GM19395 (cell line): ENCODE data around the gene CNTF.

Experiments used
- ATAC-seq: cut with Tn5 transposase; IDR thresholded peaks from one replicate; pipeline ENCODE4 v1.9.1; 2021; ENCODE audit warnings: mild to moderate bottlenecking, moderate library complexity; ENCODE audit not compliant: unreplicated experiment

Gene CNTF

DNA sequence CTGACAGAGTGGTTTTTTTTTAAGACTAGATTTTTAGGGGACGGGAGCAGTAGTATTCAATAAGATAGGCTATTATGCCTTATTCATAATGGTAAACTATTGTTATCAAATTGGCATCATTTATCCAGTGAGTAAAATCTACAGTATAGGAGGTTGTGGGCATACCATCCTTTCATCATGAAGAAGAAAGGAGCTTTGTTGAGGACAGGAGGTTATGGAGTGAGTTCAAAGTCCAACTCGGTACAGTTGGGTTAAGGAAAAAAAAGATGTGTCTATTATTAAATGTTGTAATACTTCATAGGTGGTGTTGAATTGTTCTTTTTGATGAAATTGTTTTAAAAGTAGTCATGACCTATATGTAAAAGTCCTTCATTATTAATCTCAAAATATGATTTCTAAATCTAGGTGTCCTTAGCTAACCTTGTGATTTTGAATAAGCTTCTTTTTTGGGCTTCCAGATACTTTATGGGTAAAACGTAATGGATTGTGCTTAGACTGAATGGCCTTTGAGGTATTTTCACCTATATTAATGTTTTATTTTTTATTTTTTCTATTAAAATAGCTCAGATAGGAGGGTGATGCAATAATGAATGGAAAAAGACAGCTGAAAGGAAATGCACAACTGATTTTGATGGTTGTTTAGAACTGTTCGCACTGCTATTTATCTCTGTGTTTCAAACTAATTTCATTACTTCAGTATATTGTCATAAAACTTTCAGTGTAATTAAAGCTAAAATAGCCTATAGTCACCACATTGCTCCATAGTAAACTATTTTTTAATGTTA, 15.3 kb upstream of the CNTF start:
- no peak for ATAC-seq

DNA sequence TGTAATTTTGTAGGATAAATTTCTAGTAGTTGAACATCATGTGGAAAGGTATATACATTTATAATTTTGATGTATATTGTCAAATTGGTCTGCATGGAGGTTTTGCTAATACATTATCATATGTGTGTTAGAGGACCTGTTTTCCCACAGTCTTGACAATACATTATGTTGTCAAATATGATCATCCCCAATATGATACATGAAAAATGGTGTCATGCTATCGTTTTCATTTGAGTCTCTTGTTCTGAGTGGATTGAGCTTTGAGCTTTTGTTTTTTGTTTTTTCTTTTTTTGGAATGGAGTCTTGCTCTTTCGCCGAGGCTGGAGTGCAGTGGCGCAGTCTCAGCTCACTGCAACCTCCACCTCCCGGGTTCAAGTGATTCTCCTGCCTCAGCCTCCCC, 14.1 kb upstream of the CNTF start:
- no peak for ATAC-seq

DNA sequence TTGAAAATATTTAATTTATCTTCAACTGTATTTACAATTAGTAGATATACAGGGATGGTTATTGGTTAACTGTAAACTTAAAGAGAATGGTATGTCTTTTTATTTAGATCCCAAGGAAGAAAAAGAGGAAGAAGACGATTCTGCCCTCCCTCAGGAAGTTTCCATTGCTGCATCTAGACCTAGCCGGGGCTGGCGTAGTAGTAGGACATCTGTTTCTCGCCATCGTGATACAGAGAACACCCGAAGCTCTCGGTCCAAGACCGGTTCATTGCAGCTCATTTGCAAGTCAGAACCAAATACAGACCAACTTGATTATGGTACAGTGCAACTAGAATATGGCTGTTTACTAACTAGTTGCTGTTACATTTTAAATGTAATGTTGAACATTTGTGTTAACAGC, 12.7 kb upstream of the CNTF start:
- no peak for ATAC-seq

- no peak for ATAC-seq
Observed at GRCh38 chr11:58613228-58613627, 9.2 kb upstream of the CNTF start.

- ATAC-seq: no peak
Observed at GRCh38 chr11:58615559-58615958, 6.9 kb upstream of the CNTF start.

- no peak for ATAC-seq
Observed at GRCh38 chr11:58616594-58616993, 5.9 kb upstream of the CNTF start.

DNA sequence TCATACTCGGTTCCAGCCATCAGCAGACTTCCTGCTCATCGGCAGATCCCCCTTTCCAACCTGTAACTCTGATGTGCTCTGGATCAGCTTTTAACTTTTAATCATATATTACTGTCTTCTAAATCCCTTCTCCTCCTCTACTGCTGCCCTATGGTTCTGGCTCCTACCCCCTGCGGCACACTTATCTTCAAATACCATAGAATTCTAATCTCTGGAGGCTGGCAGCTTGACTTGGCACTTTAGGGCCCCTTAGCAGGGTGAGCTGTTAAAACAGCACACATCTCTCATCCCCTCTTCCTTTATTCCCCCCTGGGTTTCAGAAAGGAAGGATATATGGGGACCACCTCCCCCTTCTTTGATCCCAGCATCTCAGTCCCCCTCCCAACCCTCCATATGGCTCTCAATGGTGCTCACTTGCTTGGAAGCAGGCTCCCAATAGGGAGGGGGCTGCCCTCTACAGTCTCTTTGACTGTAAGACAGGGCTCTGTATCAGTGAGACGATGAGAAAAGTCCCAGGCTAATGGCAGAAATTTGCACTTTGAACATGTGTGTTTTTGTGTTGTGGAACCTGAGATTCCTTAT, 4.4 kb upstream of the CNTF start:
- ATAC-seq: no peak

DNA sequence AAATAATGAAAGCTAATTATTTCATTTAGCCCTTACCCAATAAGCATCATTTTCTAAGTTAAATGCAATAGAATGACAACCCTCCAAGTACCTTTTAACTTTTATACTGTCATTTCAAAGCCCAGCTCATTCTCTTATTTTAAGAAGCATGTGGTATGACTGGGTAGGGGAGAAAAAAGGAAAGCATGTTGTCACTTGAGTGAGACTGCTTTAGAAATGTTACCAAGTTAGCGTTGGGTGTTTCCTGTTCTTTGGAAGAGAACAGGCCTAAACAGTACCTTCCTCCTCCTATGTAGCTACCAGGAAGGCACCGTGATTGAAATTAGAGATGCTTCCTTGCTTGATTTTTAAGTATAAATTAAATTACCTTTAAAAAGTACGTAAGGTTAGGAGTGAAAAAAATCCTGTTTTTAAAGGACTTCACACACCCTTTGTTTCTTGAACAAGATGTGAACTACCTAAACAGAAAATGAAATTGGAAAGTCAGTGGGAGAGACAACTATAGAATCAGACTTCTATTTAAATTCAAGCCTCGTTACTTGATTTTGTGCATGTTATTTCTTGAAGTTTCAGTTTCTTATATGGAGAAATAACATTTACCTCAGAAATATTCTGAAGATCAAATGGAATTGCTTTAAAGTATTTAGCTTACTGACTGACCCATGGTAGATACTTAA, 741 bp upstream of the CNTF start:
- peak; percentile 54 for ATAC-seq

DNA sequence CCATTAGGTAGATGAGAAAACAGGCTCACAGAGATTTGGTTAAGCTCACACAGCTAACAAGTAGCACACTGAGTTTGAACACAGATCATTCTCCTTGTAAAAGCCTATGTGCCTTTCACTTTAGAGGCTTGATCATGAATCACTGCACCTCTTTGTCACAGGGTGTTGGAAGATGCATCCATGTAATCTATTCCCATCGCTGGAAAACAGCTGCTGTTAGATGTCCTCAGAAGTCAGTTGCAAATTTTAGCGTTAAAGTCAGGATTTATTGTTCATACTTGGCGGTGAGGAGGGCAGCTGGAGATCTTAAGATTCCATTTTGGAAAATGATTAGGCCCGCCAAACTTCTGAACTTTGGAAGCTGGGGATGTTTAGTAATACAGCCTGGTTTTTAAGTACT, 2.6 kb downstream of the CNTF start:
- no peak for ATAC-seq

GRCh38 chr11:58625826-58626460, 3.5 kb downstream of the CNTF start:
- ATAC-seq: no peak

GRCh38 chr11:58626934-58627483, 4.5 kb downstream of the CNTF start:
- no peak for ATAC-seq

- ATAC-seq: no peak
Observed at GRCh38 chr11:58628446-58628845, 6.0 kb downstream of the CNTF start.

DNA sequence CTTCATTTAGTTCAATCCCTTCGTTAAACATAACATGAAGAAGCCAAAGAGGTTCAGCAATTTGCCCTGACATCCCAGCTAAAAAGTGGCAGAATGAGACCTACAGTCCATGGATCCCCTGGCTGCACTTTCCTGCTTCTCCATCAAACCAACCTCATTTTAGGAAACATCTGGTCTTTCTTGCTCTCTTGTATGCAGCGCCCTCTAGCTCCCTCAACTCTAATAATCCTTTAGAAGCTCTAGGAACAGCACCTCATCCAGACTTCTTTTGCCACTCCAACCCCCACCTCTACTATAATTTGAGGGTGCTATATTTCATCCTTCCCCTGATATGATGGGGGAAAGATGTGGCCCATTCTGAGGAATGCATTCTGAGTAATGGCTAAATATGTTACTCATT, 7.4 kb downstream of the CNTF start:
- no peak for ATAC-seq

GRCh38 chr11:58631378-58631777, 8.9 kb downstream of the CNTF start:
- no peak for ATAC-seq

DNA sequence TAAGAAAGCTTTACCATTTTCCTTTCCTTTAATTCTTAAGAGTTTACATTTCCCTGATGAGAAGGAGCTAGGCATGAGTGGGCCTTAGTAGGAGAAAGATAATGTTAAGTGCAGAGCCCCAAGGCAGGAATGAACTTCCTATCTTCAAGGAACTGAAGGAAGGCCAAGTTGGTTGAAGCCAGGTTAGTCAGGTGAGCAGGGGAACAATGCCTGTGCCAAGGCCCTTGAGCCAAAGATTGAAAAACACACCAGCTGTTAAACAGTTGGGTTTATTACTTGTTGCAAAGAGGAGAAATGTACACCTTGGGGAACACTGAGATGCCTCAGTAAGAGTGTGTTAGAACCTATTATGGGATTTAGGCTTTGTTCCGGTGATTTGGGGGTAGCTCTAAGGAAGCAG, 10.0 kb downstream of the CNTF start:
- ATAC-seq: no peak

GRCh38 chr11:58636587-58636986, 14.1 kb downstream of the CNTF start:
- ATAC-seq: no peak

DNA sequence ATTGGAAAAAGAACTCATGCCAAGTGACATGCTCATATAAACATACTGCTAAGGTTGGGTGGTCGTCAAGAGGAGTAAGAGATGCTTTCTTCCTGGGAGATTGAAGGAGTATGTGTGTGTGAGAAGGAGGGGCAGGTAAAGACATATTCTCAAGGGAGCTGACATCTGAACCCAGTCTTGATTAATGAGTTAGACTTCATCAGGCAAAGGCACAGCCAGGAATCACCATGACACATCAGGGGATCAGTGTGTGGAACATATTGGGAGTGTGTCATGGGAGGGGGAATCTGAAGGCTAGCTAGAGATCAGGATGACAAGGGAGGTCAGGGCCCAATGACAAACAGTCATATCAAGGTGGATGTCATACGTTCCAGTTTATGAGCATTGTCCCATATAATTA, 14.9 kb downstream of the CNTF start:
- ATAC-seq: no peak

- no peak for ATAC-seq
Observed at GRCh38 chr11:58639103-58639502, 16.6 kb downstream of the CNTF start.

- no peak for ATAC-seq
Observed at GRCh38 chr11:58639669-58640068, 17.2 kb downstream of the CNTF start.

- no peak for ATAC-seq
Observed at GRCh38 chr11:58640386-58641023, 18.0 kb downstream of the CNTF start.

DNA sequence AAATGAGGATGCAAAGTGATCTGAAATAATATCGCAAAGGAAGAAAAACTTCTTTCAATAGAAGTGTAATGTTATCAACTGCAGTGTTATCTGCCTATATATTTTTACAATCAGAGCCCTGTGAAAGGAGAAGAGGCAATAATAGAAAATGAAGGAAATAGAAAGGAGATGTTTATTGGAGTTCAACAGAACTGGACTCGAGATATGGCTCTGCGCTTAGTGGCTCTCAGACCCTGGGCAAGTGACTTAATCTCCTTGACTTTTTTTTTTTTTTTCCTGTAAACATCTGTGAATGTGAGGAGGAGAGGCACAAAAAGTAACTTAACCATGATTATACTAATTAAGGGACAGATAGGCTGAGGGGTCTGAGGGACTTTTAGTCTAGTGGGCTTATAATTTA, 18.9 kb downstream of the CNTF start:
- ATAC-seq: no peak
